H1 (cell line): ENCODE measurements around the gene SH3BP2. TPM values are rescaled to one million over a fixed set of nuclear protein-coding genes. Genes with fewer than 3 reads are reported as not detected.

ENCODE experiments used
- CREB1 ChIP-seq: IDR thresholded peaks from 2 replicates; pipeline ENCODE4 v1.6.1; 2012; ENCODE audit warnings: inconsistent platforms
- FOSL1 ChIP-seq: IDR thresholded peaks from 2 replicates; pipeline ENCODE4 v1.6.1; 2011; ENCODE audit warnings: mild to moderate bottlenecking, low read depth, low read length, moderate library complexity; ENCODE audit not compliant: insufficient read depth
- USF2 ChIP-seq: IDR thresholded peaks from 2 replicates; pipeline ENCODE4 v1.6.1; 2011; ENCODE audit warnings: low read length, improper control_type of control experiment
- polyA plus RNA-seq, 7 experiments: library from polyadenylated mRNA; depleted of rRNA in 3 of 7; stranded (reverse) in 5 of 7; unstranded in 2 of 7; fragments of >200 nt in 5 of 7; fragments of 200-250 nt in 2 of 7; gene quantifications; 1 replicate in 5 of 7; 2 replicates in 1 of 7; 4 replicates in 1 of 7; pipeline versions ENCODE4 v1.2.1 to v1.2.3, GENCODE V29; 2011 to 2013; ENCODE audit warnings: missing spikeins in 2 of 7, mixed read lengths in 2 of 7
- total RNA-seq: library from RNA; stranded (reverse); fragmentation: NEBNext Ultra II Directional; extraction: Animal tissue kit (Norgen Biotek cat#: 25700); gene quantifications from 2 replicates; pipeline ENCODE4 v1.2.1, GENCODE V29; 2021

Gene SH3BP2
- total and polyA plus RNA-seq, 2 of the 8 experiments (the other 6 are each of a cell fraction or from before 2014, with no cell fraction given), result 27.4 to 31.4 TPM

- TF ChIP-seq USF2, result no peak
- no peak for TF ChIP-seq FOSL1
- TF ChIP-seq CREB1, result no peak
- TF ChIP-seq, all 59 proteins: peak for 0
These were observed 12.2 kb downstream of the SH3BP2 start (continued) for GRCh38 chr4:2804973-2805501.
